GM18502 (cell line): ENCODE measurements around the gene CENPF.

ENCODE experiments used
- ATAC-seq: cut with Tn5 transposase; IDR thresholded peaks from one replicate; pipeline ENCODE4 v1.9.1; 2021; ENCODE audit warnings: mild to moderate bottlenecking; ENCODE audit not compliant: unreplicated experiment, poor library complexity

CENPF gene

GRCh38 chr1:214688891-214689290 lies 85.9 kb downstream of the CENPF start:
- ATAC-seq = no peak

- no peak for ATAC-seq
These were observed 91.8 kb downstream of the CENPF start for GRCh38 chr1:214694769-214695168.

- no peak for ATAC-seq
These were observed 95.6 kb downstream of the CENPF start for GRCh38 chr1:214698559-214698958.

GRCh38 chr1:214700437-214700836 lies 97.4 kb downstream of the CENPF start:
- no peak for ATAC-seq

GRCh38 chr1:214702556-214702955 lies 99.6 kb downstream of the CENPF start:
- no peak for ATAC-seq

- ATAC-seq = no peak
These were observed 104.5 kb downstream of the CENPF start for GRCh38 chr1:214707306-214708087.

- ATAC-seq = no peak
These were observed 105.4 kb downstream of the CENPF start for GRCh38 chr1:214708321-214708955.

GRCh38 chr1:214709241-214709640 lies 106.2 kb downstream of the CENPF start:
- no peak for ATAC-seq

- no peak for ATAC-seq
These were observed 109.7 kb downstream of the CENPF start for GRCh38 chr1:214712737-214713136.
